Neural crest cell (in vitro differentiated cells): Measurements from ENCODE around the gene UBE2V1. TPM values are rescaled to one million over a fixed set of nuclear protein-coding genes. Genes with fewer than 3 reads are reported as not detected.

ENCODE experiments used
- DNase-seq: peaks from one replicate; pipeline ENCODE4 v3.0.0; 2021; ENCODE audit warnings: low read depth, mixed read lengths, low spot score
- H3K27ac Mint-ChIP-seq: one replicate; pipeline ENCODE4 v1.8.0; 2021; ENCODE audit warnings: mild to moderate bottlenecking, mixed read lengths; ENCODE audit not compliant: unreplicated experiment
- H3K27me3 Mint-ChIP-seq: 2 replicates; pipeline ENCODE4 v1.8.0; 2021; ENCODE audit warnings: low read depth, mild to moderate bottlenecking, mixed read lengths
- H3K36me3 Mint-ChIP-seq: 2 replicates; pipeline ENCODE4 v1.8.0; 2021; ENCODE audit warnings: low read depth, mild to moderate bottlenecking, mixed read lengths
- H3K4me1 Mint-ChIP-seq: 2 replicates; pipeline ENCODE4 v1.8.0; 2021; ENCODE audit warnings: mixed read lengths
- H3K4me3 Mint-ChIP-seq: one replicate; pipeline ENCODE4 v1.8.0; 2021; ENCODE audit warnings: mild to moderate bottlenecking, mixed read lengths
- H3K9me3 Mint-ChIP-seq: 2 replicates; pipeline ENCODE4 v1.8.0; 2021; ENCODE audit warnings: mixed read lengths
- CTCF ChIP-seq: fragments of 200-600 bp; sonication (generic); conservative IDR thresholded peaks from 2 replicates; pipeline ENCODE4 v1.5.0; 2021; ENCODE audit warnings: antibody characterized with exemption, mild to moderate bottlenecking
- total RNA-seq: library from RNA; stranded (reverse); gene quantifications from 2 replicates; pipeline ENCODE4 v1.2.1, GENCODE V29; 2021

UBE2V1 gene
- total RNA-seq, 1 donor from 2014 or later, result 147 TPM

DNA sequence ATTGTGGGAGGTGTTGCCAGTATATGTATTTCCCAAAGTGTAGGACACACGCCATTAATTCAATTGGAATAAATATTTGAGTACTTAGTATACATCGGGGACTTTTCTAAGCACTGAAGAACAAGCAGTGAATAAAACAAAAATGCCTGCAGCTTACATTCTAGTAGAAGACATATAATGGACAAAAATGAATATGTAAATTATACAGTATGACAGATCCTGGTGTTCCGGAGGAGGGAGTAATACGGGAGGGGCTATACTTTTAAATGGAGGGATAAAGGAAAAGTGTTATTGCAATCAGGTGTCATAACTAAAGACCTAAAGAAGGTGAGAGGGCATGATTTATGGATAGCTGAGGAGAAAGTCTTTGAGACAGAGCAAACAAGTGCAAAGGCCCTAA, 15.1 kb downstream of the UBE2V1 start:
- no peak for TF ChIP-seq CTCF

GRCh38 chr20:50096237-50096636, 16.7 kb downstream of the UBE2V1 start:
- peaks cover 2% of the 10 kb centered on the region for H3K36me3 Mint-ChIP-seq
- no peak for DNase-seq
- H3K27me3 Mint-ChIP-seq, result no peaks in the 10 kb centered on the region
- peaks cover 7% of the 10 kb centered on the region for H3K4me1 Mint-ChIP-seq
- no peak overlapping the region for H3K4me3 Mint-ChIP-seq
- H3K9me3 Mint-ChIP-seq, result no peaks in the 10 kb centered on the region
- no peak for TF ChIP-seq CTCF
- no peak overlapping the region for H3K27ac Mint-ChIP-seq

More for the DNA sequence above, 15.1 kb downstream of the UBE2V1 start:
- Mint-ChIP-seq H3K4me3 (no peak overlapping the region), H3K9me3 (no peaks in the 10 kb centered on the region), H3K36me3 (peaks cover 2% of the 10 kb centered on the region), H3K4me1 (peaks cover 18% of the 10 kb centered on the region), H3K27ac (no peak overlapping the region), H3K27me3 (no peaks in the 10 kb centered on the region)
- DNase-seq, result no peak

GRCh38 chr20:50095476-50096078, 17.4 kb downstream of the UBE2V1 start:
- peaks cover 2% of the 10 kb centered on the region for H3K36me3 Mint-ChIP-seq
- peaks cover 8% of the 10 kb centered on the region for H3K4me1 Mint-ChIP-seq
- H3K9me3 Mint-ChIP-seq, result no peaks in the 10 kb centered on the region
- no peak for TF ChIP-seq CTCF
- H3K4me3 Mint-ChIP-seq, result no peak overlapping the region
- H3K27ac Mint-ChIP-seq, result no peak overlapping the region
- no peaks in the 10 kb centered on the region for H3K27me3 Mint-ChIP-seq
- DNase-seq, result no peak

DNA sequence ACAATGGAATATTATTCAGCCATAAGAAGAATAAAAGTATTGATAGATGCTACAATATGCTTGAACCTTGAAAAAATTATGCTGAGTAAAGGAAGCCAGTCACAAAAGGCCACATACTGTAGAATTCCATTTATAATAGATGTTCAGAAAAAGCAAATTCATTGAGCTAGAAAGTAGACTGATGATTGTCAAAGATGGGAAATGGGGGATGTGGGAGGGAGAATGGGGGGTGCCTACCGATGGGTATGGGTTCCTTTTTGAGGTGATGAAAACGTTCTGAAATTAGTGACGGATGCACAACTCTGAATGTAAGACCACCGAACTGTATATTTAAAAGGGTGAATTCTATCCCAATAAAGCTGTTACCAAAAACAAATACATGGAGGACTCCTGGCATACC, 18.4 kb downstream of the UBE2V1 start:
- peaks cover 18% of the 10 kb centered on the region for H3K4me1 Mint-ChIP-seq

DNA sequence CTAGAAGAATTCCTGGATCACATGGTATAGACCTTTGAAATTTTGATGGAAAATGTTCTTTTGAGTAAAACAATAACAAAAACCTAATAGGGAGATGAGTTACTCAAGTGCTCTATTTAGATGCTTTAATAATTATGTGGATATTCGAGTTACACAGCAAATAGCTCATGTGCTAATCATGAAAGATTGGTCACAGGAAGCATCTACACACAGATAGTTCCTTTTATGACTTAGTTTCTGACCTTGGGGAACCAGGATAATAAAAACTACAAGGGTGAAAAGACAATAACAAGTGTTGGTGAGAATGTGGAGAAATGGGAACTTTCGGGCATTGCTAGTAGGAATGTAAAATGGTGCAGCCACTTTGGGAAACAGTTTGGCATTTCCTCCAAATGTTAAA, 19.7 kb downstream of the UBE2V1 start:
- Mint-ChIP-seq H3K4me3 (no peak overlapping the region), H3K36me3 (peaks cover 2% of the 10 kb centered on the region), H3K4me1 (peaks cover 14% of the 10 kb centered on the region), H3K27me3 (no peaks in the 10 kb centered on the region), H3K27ac (no peak overlapping the region), H3K9me3 (no peaks in the 10 kb centered on the region)
- TF ChIP-seq CTCF, result no peak
- DNase-seq, result no peak

More for the DNA sequence above, 18.4 kb downstream of the UBE2V1 start:
- Mint-ChIP-seq H3K4me3 (no peak overlapping the region), H3K27me3 (no peaks in the 10 kb centered on the region), H3K9me3 (no peaks in the 10 kb centered on the region), H3K27ac (no peak overlapping the region), H3K36me3 (peaks cover 2% of the 10 kb centered on the region)
- TF ChIP-seq CTCF, result no peak
- DNase-seq, result no peak
